NCI-H146 treated with DMSO at 0.1 percent for 48 hours (cell line): ENCODE measurements around the gene FRS2.
"Not testable (repeated sequence)": the region's sequence is repeated elsewhere in the genome, so short reads cannot be mapped to it uniquely, and the experiment has no call there.

Experiments
- DNase-seq: peaks from one replicate; lab custom pipeline; 2025; ENCODE audit not compliant: unreplicated experiment; lab: John Stamatoyannopoulos, UW

Gene FRS2

DNA sequence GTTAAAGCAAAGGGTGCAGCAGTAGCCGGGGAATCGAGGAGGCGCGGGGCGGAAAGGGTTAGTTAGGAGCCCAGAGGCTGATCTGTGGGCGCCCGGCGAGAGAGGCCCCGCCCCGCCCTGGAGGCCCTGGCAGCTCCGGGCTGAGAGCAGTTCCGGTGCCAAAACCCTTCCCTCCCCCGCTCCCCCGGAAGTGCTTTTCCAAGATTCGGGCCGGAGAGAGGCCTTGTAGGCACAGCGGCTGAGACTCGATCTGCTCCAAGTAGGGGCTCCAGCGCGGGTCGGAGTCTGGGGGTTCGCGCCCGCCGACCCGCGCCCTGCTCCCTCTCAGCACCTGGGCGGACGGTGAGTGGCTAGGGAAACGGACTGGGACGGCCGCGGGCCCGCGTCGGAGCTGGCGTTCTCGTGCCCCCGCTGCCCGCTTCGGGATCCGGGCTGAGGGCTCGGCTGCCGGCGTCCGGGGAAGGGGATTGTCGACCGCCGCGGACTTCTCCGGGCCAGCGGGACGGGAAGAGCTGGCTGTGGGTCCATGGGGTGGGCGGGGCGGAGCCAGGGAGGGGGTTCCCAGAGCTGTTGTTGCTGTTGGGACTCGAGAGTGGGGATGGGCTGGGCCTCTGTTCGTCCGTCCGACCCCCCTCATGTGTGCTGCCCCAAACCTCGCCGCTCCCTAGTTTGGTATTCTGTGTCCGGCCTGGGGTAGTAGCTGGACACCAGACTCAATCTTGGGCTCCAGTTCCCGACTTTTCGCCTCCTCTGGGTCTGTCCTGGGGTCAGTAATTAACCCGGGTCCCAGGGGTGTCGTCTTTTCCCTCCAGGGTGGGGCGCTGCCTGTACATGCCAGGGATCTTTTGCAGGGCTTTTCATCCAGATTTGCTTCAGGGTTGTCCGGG, at the start of gene FRS2:
Gene FRS2, plus strand, starts transcription at position 200 of the 887 bp plus-strand sequence. CDS start 98,643 bp downstream, outside the sequence.
- peak; percentile 74 for DNase-seq

DNA sequence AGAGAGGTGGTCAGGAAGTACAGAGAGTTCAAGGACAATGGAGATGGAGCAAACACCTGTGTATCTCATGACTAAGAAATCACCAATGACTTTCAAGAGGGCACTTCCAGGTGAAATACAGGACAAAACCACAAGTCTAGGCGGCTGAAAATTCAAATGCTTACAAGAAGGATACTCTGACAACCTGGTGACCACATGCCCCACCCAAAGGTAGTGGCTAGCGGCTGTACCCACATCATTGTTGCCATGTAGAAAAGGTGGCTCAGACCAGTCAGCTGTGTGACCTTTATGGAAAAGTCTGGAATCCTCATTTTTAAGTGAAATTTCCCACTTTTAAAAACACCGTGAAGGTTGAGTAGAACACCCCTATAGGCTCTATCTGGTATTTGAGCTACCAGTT, 48.6 kb upstream of the FRS2 start:
- DNase-seq: no peak

- DNase-seq: no peak
Observed at GRCh38 chr12:69423037-69423905, 46.9 kb upstream of the FRS2 start.

GRCh38 chr12:69425417-69425816, 44.8 kb upstream of the FRS2 start:
- no peak for DNase-seq

- no peak for DNase-seq
Observed at GRCh38 chr12:69428351-69429073, 41.7 kb upstream of the FRS2 start.

- DNase-seq: no peak
Observed at GRCh38 chr12:69430942-69431590, 39.1 kb upstream of the FRS2 start.

GRCh38 chr12:69431591-69432222, 38.5 kb upstream of the FRS2 start:
- no peak for DNase-seq

GRCh38 chr12:69433653-69434052, 36.5 kb upstream of the FRS2 start:
- no peak for DNase-seq

DNA sequence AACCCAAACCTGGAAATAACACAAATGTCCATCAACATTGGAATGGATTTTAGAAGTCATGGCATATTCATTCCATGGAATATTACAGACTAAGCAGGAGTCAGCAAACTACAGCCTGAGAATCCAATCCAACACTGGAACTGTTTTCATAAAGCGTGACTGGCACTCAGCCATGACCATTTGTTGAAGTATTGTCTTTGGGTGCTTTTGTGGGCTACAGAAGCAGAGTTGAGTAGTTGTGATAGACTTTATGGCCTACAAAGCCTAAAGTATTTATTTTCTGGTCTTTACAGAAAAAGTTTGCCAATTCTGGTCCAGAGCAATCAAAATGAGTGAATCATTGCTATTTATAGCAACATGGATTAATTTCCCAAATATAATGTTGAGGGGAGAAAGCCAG, 34.5 kb upstream of the FRS2 start:
- no peak for DNase-seq

- no peak for DNase-seq
Observed at GRCh38 chr12:69437073-69437472, 33.1 kb upstream of the FRS2 start.

DNA sequence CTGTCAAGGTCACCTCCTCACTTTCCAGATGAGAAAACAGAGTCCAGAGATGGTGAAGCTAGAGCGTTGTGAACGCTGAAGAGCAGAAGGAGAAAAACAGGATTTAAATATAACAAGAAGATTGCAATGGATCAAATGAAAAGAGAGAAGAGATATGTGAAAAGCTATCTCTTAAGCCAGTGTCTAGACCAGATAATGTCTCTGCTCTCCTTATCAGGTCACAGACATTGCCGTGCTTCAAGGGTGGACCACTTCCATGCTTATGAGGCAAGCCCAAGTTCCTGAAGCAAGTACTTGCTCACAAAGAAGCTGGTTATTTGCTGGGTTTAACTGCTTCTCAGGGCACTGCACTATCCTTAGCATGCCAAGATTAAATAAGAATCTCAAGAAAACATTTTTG, 31.6 kb upstream of the FRS2 start:
- no peak for DNase-seq

GRCh38 chr12:69440016-69440415, 30.2 kb upstream of the FRS2 start:
- DNase-seq: no peak

DNA sequence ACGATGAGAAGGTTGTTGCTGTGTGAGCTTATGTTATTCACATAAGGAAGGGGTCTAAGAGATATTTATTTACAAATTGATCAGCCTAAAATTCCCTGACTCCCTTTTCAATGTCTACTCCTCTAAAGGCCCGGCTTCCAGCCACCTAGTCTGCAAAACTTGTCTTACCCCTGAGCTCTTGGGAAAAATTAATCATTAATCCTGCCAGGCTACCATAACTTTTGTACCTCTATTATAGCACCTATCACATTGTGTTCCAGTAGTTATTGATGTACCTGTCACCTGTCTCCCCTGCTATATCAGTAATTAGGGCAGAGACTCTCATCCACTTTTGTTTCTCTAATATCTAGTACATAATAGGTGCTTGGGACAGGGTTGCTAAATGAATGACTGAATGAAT, 29.3 kb upstream of the FRS2 start:
- DNase-seq: no peak

- DNase-seq: no peak
Observed at GRCh38 chr12:69442894-69443293, 27.3 kb upstream of the FRS2 start.

GRCh38 chr12:69443916-69444315, 26.3 kb upstream of the FRS2 start:
- DNase-seq: no peak

DNA sequence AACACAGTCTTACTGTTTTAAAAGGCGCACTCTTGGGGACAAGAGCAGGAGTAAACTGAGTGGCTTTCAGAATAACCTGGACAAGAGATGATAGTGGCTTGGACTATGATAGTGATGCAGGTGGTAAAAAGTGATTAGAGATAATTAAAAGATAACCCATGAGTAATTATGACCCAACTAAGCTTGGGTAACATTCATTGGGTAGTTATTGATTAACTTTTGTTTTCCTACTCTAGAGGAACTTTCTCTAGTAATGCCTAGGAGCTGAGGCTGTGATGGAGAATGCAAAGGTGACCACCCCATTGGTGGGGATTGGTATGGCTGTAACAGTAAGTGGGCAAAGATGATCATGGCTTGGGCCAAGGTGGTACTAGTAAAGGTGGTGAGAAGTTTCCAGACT, 22.3 kb upstream of the FRS2 start:
- no peak for DNase-seq

DNA sequence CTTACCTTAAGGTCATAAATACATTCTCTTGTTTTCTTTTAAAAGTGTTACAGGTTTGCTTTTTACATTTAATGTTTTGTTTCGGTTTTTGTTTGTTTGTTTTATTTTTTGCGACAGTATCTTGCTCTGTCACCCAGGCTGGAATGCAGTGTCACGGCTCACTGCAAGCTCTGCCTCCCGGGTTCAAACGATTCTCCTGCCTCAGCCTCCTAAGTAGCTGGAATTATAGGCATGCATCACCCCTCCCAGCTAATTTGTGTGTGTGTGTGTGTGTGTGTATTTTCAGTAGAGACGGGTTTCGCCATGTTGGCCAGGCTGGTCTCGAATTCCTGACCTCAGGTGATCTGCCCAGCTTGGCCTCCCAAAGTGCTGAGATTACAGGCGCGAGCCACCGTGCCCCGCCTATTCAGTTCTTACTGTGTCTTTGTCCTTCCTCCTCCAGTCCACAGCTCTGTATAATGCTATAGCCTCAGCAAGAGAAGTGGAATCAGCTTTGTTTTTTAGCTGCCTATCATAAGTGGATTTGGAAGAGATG, 17.5 kb upstream of the FRS2 start:
- not testable (repeated sequence) for DNase-seq

DNA sequence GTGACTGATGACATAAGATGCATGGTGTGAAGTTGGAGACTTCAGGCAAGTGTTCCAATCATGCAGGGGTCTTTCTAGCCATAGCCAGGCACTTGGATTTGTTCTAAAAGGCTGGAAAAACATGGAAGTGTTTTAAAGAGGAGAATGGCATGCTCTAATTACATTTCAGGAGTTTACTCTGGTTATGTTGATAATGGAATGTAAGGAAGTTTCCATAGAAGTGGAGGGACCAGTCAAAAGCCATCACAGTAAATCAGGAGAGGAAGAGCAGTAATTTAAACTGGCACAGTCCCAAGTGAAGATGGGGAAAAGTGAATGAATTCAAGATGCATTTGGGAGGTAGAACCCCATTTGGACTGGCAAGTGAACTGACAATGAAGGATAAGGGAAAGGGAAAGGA, 13.9 kb upstream of the FRS2 start:
- no peak for DNase-seq

- DNase-seq: no peak
Observed at GRCh38 chr12:69457433-69457832, 12.8 kb upstream of the FRS2 start.

GRCh38 chr12:69459477-69459876, 10.7 kb upstream of the FRS2 start:
- no peak for DNase-seq
